Right ventricle myocardium inferior (tissue), 1 donor: Measurements from ENCODE around the gene NIPAL3. TPM values are rescaled to one million over a fixed set of nuclear protein-coding genes. Genes with fewer than 3 reads are reported as not detected.
A peak's percentile ranks its signal among the peaks of the same experiment; 100 is the strongest.
"Not testable (repeated sequence)": the region's sequence is repeated elsewhere in the genome, so short reads cannot be mapped to it uniquely, and the experiment has no call there.

Experiments
- ATAC-seq: fragments of 200-7000 bp; cut with Tn5 transposase; one replicate; pipeline ENCODE4 v1.9.1; 2020; ENCODE audit warnings: mild to moderate bottlenecking, moderate library complexity
- DNase-seq: peaks from one replicate; pipeline ENCODE4 v3.0.0; 2021; ENCODE audit errors: missing footprints
- intact Hi-C: fragments of 100-400 bp; cut with DNase I; formaldehyde crosslinking; loops from one replicate; pipeline ENCODE4 v1.11.0; 2022
- total RNA-seq: library from RNA; stranded (reverse); fragmentation: NEBNext Ultra II Directional; extraction: Animal tissue kit (Norgen Biotek cat#: 25700); gene quantifications from one replicate; pipeline ENCODE4 v1.2.1, GENCODE V29; 2021
- donor health status: DM: no; HTN: yes; CAD: no; lungs with severe emphysema.

The NIPAL3 gene
- total RNA-seq, 1 donor from 2014 or later = 30.9 TPM

DNA sequence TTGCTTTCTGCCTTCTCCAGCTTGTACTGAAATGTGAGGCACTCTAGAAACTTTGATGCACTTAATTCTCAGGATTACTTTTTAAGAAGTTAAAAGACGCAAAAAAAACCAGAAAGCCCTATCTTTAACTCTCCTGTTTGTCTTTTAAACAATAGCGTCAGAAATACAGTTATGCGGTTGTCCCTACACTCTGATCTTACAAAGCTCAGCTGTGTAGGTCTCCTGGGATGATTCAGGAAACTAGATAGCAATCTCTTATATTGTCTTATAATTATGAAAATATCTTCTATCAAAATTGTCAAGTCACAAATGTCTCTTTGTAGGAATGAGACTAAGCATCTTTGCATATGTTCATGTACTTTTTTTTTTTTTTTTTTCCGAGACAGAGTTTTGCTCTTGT, 60.1 kb downstream of the NIPAL3 start:
- intact Hi-C loops = no loop called here

GRCh38 chr1:24476571-24476970, 61.0 kb downstream of the NIPAL3 start:
- no peak for DNase-seq
- no peak for ATAC-seq
- intact Hi-C loops = no loop called here

More for the DNA sequence above, 60.1 kb downstream of the NIPAL3 start:
- ATAC-seq (no peak), DNase-seq (no peak)

DNA sequence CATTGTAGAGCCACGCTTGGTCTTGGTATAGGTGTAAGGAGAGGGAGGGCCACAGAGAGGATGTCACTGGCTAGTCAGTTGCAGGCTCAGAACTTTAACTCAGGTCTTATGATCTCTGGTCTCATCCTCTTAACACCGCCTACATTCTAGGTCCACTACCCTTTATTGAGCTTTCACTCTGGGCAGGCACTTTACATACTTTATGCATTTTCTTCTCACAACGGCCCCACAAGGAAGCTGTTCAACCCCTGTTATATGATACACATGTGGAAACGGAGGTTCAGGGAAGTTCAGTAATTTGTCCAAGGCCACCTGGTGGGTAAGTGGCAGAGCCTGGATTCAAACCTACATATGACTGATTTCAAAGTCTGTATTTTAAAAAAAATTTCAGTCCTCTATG, 61.7 kb downstream of the NIPAL3 start:
- ATAC-seq (no peak), DNase-seq (no peak)
- intact Hi-C loops = no loop called here

- intact Hi-C loops = no loop called here
- no peak for DNase-seq
- peak; percentile 46 for ATAC-seq
These were observed 65.5 kb downstream of the NIPAL3 start for GRCh38 chr1:24481101-24481500.

- ATAC-seq (no peak), DNase-seq (no peak)
- intact Hi-C loops = no loop called here
These were observed 66.4 kb downstream of the NIPAL3 start for GRCh38 chr1:24481843-24482610.

DNA sequence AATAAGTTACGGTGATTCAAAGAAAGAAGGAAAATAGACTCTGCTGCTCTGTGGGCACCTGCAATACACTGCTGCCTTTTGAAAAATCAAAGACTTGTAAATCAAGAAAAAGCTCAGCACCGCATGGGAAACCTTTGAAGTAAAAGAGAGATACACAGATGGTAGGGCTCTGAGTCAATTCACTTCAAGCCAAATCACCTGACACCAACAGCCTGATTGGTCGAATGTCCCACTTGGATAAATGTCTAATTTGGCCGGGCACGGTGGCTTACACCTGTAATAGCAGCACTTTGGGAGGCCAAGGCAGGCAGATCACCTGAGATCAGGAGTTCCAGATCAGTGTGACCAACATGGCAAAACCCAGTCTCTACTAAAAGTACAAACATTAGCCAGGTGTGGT, 67.8 kb downstream of the NIPAL3 start:
- no peak for DNase-seq
- intact Hi-C loops = no loop called here

DNA sequence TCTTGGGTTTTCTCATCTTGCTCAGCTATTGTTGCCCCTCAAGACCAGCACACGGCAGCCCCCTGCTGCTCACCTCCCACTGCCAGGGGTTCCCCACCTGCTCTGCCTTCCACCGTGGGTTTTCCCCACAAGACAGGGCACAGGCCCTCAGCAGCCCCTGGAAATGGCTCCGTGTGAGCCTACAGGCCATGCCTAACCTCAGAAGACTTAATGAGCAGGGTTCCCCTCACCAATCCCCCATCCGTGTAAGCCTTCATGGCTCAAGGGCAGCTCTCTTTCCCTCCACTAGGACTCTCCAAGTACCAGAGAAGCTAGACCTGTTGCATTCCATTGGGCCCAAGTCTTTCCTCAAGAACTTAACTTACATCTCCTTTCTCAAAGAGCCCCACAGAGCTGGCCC, 68.6 kb downstream of the NIPAL3 start:
- intact Hi-C loops = no loop called here
- no peak for DNase-seq
- ATAC-seq = no peak

More for the DNA sequence above, 67.8 kb downstream of the NIPAL3 start:
- no peak for ATAC-seq

- ATAC-seq (no peak), DNase-seq (no peak)
- intact Hi-C loops = no loop called here
These were observed 70.9 kb downstream of the NIPAL3 start for GRCh38 chr1:24486331-24487065.

- intact Hi-C loops = no loop called here
- ATAC-seq = no peak
- no peak for DNase-seq
These were observed 71.9 kb downstream of the NIPAL3 start for GRCh38 chr1:24487455-24487854.

GRCh38 chr1:24488159-24488558, 72.6 kb downstream of the NIPAL3 start:
- ATAC-seq, DNase-seq, intact Hi-C loops: not testable (repeated sequence)

DNA sequence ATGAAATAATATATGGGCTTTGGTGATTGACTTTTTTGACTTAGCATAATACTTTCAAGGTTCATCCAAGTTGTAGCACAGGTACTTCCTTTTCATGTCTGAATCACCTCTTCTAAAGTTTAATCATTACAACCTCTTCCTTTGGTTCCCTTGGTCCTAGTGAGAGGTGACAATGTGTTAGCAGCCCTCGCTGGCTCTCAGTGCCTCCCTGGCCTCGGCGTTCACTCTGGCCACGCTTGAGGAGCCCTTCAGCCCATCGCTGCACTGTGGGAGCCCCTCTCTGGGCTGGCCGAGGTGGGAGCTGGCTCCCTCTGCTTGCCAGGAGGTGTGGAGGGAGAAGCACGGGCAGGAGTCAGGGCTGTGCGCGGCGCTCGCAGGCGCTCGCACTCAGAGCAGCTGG, 74.1 kb downstream of the NIPAL3 start:
- ATAC-seq (no peak), DNase-seq (no peak)
- intact Hi-C loops = no loop called here

- intact Hi-C loops = no loop called here
- DNase-seq = no peak
- no peak for ATAC-seq
These were observed 74.6 kb downstream of the NIPAL3 start for GRCh38 chr1:24490101-24490781.

DNA sequence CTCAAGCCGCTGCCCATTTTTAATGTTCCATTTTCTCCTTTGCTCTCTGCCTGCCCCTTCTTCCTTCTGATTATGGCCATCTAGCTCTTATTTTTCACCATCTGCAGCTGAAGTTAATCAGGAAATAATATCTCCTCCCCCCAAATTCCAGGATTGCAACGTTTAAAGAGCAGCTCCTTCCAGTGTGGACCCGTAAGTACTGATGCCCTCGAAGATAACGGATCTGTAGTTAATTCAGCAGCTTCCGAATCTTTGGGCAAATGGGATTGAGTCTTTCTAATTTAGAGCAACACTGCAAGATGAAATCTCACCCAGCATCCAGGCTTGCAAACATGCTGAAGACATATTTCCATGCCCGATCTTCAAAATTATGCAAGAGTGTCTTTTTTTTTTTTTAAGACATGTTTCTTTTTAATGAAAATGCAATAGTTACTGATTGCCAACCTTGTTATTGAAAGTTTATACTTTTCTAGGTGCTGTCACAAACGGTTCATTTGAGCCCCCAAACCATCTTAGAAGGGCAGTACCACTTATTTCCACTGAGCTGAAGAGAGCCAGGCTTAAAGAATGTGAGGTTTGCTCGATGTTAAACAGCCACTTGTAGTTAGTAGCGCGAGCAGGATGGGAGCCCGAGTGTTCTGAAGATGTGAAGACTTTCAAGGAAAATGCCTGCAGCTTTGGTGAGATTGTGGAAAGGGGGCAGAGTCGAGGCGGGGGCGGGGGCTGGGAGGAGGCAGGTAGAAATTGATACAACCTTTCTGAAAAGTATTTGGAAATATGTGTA, 76.2 kb downstream of the NIPAL3 start:
- ATAC-seq (no peak), DNase-seq (no peak)
- intact Hi-C loops = no loop called here

DNA sequence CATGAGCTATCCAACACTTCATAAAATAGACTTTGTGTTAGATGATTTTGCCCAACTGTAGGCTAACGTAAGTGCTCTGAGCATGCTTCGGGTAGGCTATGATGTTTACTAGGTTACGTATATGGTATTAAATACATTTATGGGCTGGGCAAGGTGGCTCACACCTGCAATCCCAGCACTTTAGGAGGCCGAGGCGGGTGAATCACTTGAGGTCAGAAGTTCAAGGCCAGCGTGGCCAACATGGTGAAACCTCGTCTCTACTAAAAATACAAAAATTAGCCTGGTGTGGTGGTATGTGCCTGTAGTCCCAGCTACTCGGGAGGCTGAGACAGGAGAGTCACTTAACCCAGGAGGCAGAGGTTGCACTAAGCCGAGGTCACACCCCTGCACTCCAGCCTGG, 77.3 kb downstream of the NIPAL3 start:
- intact Hi-C loops, DNase-seq, ATAC-seq: not testable (repeated sequence)

DNA sequence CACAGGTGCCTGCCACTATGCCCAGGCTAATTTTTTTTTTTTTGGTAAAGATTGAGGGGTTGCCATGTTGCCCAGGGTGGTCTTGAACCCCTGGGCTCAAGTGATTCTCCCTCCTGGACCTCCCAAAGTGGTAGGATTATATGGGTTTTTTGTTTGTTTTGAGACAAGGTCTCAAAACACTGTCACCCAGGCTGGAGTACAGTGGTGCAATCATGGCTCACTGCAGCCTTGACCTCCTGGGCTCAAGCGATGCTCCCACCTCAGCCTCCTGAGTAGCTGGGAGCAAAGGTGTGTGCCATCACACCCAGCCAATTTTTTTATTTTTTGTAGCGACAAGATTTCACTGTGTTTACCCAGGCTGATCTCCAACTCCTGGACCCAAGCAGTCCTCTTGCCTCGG, 78.2 kb downstream of the NIPAL3 start:
- intact Hi-C loops = no loop called here
- DNase-seq (no peak), ATAC-seq (no peak)

DNA sequence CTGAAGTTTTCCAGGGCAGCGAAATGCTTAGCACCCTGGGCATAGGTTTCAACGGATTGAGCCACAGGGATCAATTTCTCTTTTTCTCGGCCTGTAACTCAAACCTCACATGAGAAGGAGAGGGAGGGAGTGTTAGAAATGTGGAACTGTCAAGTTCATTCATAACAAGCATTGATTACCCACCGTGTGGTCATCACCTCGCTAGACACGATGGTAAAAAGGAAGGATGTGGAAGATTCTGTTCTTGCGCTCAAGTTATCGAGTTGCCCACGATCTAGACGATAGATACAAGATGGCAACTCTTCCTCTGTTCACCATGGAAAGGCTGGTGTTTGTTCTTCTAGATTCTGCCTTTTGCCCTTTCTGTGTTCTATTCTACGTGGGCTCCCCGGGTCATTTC, 83.0 kb downstream of the NIPAL3 start:
- intact Hi-C loops = no loop called here
- DNase-seq = no peak
- ATAC-seq = no peak

DNA sequence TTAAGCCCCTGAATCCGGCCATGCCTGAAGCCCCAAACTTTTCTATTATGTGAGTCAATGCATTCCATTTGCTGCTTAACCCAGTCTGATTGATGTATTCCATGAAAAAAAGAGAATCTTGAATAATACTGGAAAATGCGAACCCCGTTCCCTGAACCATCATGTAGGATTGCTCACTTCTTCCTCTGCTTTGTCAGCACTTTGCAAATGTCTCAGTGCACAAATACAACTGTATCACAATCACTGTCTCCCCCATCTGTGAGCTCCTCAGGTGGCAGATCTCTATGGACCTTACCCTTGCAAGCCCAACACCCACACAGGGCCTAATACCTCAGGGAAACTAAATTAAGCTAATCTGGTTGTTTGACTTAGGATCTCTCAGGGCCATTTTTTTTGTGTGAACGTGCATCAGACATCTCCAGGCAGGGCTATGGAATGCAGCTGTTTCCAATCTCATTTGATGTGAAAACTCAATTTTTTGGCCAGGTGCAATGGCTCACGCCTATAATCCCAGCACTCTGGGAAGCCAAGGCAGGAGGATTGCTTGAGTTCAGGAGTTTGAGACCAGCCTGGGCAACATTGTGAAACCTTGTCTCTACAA, 84.9 kb downstream of the NIPAL3 start:
- no peak for ATAC-seq
- intact Hi-C loops = loop anchor here (5.0 kb wide), 1 partner anchor 83 kb away; the partner anchor contains the start of gene NIPAL3
- no peak for DNase-seq

GRCh38 chr1:24501371-24502064, 85.9 kb downstream of the NIPAL3 start:
- no peak for ATAC-seq
- intact Hi-C loops = loop anchor here (2.0 to 5.0 kb wide), 2 partner anchors 63 to 84 kb away; partner anchors contain the start of gene NIPAL3
- DNase-seq = no peak
